Right renal pelvis (tissue), 4 donors: ENCODE data around the gene MYCBPAP. TPM values are rescaled to one million over a fixed set of nuclear protein-coding genes. Genes with fewer than 3 reads are reported as not detected.
A peak's percentile ranks its signal among the peaks of the same experiment; 100 is the strongest.
"Not testable (repeated sequence)": the region's sequence is repeated elsewhere in the genome, so short reads cannot be mapped to it uniquely, and the experiment has no call there.

Experiments used
- DNase-seq, 4 donors: peaks; one replicate each; pipeline ENCODE4 v3.0.0-alpha.2; 2013; ENCODE audit warnings: low read depth in 4 of 4, low spot score in 3 of 4, missing footprints in 1 of 4
- polyA plus RNA-seq, 4 donors: library from polyadenylated mRNA; unstranded; fragments of 120-200 nt; gene quantifications; one replicate each; pipeline ENCODE4 v1.2.1, GENCODE V29; 2013; ENCODE audit not compliant: insufficient read length in 4 of 4

MYCBPAP gene
- polyA plus RNA-seq, 4 donors, result 1.9 to 3.0 (median 2.2) TPM

DNA sequence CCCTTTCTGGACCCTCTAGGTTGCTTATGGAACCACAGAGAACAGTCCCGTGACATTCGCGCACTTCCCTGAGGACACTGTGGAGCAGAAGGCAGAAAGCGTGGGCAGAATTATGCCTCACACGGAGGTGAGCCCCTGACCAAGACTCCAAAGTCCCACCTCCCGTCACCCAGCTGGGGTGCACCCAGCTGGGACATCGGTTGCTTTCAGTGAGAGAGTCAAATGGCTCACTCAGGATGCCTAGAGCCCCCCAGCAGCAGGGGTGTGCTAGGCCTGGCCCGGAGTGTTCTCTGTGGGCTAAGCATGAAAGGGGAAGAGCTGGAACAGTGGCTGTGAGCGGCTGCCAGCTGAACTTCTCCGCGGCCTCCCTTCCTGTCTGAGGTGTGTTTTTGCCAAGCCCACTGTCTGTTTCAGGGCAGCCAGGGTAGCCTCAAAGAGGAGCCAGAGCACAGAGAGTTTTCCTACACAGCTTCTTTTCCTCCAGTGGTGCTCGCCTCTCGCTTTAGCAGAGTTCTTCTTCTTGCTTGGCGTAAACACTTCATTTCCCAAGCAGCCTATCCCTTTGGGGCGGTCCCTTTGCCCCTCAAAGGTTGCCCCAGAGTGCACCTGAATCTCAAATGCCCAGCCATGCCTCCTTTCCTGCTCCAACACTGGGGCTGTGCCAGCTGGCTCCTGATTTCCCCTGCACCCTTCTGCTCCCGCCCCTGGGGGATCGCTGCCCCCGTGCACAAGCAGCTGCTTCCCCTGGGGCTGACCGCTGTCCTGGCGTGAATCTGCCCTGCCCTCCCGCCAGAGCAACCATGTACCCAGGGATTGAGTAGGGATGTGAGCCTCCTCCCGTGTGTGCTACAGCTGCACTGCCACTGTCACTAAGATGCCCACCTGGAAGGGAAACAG lies 37.0 kb upstream of the MYCBPAP start:
- no peak for DNase-seq

DNA sequence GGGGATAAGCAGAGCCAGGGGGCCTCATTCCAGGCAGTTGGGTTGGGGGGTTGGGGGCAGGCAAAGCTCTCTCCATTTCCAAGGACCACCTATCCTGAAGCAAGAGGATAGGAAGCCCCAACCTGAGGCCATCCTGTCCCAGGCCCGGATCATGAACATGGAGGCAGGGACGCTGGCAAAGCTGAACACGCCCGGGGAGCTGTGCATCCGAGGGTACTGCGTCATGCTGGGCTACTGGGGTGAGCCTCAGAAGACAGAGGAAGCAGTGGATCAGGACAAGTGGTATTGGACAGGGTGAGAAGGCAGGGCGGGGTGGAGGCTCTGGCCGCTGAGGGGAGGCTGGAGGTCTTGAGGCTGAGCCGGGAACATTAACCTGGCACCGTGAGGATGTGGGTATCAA lies 36.0 kb upstream of the MYCBPAP start:
- no peak for DNase-seq

DNA sequence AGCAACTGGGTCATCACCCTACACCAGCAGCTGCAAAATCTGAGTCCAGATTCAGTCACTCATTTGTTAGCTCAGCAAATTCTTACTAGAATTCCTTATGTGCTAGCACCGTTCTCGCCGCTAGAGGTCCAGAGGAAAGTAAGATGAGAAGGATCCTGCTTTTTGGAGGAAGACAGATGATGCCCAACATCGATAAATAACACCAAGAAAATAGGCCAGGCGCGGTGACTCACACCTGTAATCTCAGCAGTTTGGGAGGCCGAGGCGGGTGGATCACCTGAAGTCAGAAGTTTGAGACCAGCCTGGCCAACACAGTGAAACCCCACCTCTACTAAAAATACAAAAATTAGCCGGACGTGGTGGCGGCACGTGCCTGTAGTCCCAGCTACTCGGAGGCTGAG lies 35.5 kb upstream of the MYCBPAP start:
- DNase-seq, result not testable (repeated sequence)

DNA sequence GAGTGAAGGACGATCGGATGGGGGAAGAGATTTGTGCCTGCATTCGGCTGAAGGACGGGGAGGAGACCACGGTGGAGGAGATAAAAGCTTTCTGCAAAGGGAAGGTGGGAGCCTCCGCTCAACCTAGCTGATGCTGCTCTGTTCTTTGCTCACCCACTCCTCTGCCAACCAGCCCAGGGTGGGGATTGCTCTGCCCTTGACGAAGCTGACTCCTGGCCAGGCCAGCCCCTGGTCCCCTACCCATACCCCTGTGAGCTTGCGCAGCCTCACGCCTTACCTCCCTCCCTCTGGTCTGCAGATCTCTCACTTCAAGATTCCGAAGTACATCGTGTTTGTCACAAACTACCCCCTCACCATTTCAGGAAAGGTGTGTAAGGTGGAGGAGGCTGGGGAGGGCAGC lies 34.3 kb upstream of the MYCBPAP start:
- no peak for DNase-seq

GRCh38 chr17:50474523-50474922 lies 33.7 kb upstream of the MYCBPAP start:
- no peak for DNase-seq

DNA sequence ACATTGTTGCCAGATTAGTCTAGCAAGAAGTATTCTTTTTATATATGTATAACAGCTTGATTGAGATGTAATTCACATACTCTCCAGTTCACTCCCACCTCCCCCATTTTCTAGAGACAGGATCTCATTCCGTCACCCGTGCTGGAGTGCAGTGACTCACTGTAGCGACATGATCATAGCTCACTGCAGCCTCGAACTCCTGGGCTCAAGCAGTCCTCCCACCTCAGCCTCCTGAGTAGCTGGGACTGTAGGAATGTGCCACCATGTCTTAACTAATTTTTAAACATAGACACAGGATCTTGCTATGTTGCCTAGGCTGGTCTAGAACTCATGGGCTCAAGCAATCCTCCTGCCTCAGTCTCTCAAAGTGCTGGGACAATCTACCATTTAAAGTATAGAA lies 32.9 kb upstream of the MYCBPAP start:
- no peak for DNase-seq

GRCh38 chr17:50475775-50476544 lies 32.3 kb upstream of the MYCBPAP start:
- DNase-seq, result not testable (repeated sequence)

- DNase-seq, result no peak
Measured at GRCh38 chr17:50476545-50477315, 31.5 kb upstream of the MYCBPAP start.

DNA sequence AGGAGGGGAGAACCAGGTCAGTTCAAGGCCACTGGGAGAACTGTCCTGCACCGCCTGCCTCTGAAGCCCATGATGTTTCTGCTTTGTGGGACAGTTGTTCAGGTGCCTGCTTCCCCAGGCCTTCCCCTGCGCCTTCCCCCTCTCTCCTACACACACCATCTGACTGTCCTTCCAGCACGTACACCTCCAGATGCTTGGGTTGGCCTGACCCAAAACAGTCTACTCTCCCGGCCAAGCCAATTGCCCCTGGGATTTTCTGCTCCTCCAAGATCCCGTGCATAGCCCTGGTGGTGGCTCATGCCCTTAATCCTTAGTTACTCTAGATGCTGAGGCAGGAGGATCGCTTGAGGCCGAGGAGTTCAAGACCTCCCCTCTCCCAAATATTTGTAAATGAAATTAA lies 30.3 kb upstream of the MYCBPAP start:
- DNase-seq, result no peak

- peak; percentile 79 to 84 (median 82) for DNase-seq
Measured at GRCh38 chr17:50478391-50479381, 29.6 kb upstream of the MYCBPAP start, which contains the start of gene RSAD1. TSS of gene RSAD1 (plus strand) at chr17:50478860. CDS start at chr17:50478885, 25 bp downstream.

DNA sequence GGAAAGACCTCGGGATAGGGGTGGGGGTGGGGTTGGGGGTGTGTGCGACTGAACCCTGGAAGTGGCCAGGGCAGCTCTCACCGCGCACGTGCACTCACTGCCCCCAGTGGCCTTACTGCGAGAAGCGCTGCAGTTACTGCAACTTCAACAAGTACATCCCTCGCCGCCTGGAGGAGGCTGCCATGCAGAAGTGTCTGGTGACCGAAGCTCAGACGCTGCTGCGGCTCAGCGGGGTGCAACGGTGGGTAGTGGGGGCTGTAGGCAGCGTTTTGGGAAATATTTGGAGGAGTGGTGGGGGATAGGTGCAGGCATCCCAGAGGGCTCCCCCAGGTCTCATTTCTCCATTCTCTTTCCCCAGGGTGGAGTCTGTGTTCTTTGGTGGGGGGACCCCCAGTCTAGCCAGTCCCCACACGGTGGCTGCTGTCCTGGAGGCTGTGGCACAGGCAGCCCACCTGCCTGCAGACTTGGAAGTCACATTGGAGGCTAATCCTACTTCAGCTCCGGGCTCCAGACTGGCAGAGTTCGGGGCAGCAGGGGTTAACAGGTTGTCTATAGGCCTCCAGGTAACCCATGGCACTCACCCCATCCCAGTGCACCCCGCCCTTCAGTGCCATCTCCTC lies 28.6 kb upstream of the MYCBPAP start:
- DNase-seq, result peak in 2 of 4 donors; percentile 66 to 67

- DNase-seq, result no peak
Measured at GRCh38 chr17:50480142-50480764, 28.0 kb upstream of the MYCBPAP start.

- DNase-seq, result no peak
Measured at GRCh38 chr17:50480854-50481490, 27.3 kb upstream of the MYCBPAP start.

DNA sequence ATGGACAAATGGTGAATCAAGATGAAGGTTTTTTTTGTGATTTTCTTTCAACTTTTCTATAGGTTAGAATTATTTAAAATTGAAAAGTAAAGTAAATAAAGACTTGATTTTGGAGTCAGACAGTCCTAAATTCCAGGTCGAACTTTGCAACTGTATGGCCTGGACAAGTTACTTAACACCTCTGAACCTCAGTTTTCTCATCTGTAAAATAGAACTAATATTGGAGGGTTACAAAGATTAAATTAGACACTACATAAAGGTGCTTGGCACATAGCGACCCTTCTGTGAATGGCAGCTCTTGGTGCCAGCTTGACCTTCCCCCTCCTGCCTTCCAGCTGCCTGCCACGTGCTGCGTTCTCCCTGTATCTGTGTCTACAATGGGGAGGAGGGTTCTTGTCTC lies 26.6 kb upstream of the MYCBPAP start:
- no peak for DNase-seq

- no peak for DNase-seq
Measured at GRCh38 chr17:50482110-50482509, 26.1 kb upstream of the MYCBPAP start.

DNA sequence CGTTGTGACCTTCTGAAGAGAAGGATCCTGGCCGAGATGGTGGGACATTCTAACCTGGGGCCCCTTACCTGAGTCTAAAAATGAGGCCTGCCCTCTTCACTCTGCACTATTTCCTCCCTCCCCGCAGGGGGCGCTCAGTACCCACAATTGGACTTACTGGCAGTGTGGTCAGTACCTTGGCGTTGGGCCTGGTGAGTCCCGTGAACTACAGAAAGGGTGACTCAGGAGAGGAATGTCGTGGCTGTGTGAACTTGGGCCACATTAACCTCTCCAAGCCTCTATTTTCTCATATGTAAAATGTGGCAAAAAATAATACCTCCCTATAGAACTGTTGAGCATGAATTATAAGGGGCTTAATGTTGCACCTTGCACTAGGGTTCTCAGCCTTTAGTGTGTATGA lies 25.7 kb upstream of the MYCBPAP start:
- DNase-seq, result peak; percentile 70 to 84 (median 72)

DNA sequence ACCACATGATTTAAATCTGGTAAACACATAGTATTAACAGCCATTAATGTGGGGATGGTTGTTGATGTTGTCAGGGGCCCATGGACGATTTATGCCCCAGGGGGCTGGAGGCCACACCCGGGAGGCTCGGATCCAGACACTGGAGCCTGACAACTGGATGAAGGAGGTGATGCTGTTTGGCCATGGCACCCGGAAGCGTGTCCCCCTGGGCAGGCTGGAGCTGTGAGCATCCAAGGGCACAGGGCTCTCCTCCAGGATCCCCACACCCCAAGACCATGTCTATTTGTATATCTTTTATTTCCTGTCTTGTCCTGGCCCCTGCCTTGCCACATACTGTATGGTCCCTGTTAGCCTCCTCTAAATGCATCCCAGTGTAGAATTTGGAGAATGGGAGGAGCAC lies 25.0 kb upstream of the MYCBPAP start:
- DNase-seq, result no peak
